ENCODE measurements around the gene ACP1.

The ACP1 gene

DNA sequence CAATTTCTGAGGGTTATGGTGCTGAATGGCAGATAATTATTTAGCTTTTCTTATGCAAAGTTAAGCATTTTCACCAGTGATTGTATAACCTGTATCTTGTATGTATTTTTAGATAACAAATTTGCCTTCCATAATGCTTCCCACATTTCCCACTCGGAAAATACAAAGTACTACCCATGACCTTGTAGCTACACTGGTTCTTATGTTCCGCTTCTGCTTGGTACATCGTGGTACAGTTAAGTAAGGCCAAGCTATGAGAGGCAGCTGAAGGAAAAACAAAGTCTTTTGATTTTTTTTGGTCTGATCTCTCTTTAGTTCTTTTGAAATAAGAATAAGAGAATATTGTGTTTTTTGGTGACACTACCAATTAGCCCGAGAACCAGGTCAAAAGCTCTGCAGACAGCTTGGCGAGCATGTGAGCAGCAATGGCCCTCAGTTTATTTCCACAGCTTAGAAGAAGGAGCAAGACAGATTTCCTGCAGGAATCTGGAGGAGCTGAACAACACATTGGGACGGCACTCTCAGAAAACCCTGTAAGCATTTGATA lies 27.7 kb upstream of the ACP1 start:
- Histone ChIP-seq H3K9me2 (replicated peaks; ENCODE audit: control insufficient read depth, low read length) (no peaks in the 10 kb centered on the region), H3K4me1 (ENCODE audit: control insufficient read depth, low read length) (no peaks in the 10 kb centered on the region), H3K27ac (ENCODE audit: low read depth, low read length) (no peak overlapping the region), H3K36me3 (ENCODE audit: control insufficient read depth, low read length) (no peaks in the 10 kb centered on the region), H3K27me3 (ENCODE audit: control insufficient read depth, low read length) (no peaks in the 10 kb centered on the region), H3K9me3 (ENCODE audit: control insufficient read depth, insufficient read depth, low read length) (no peaks in the 10 kb centered on the region), H3K4me3 (ENCODE audit: low read length) (no peak overlapping the region), H3F3A (ENCODE audit: control insufficient read depth, insufficient read depth) (no peaks in the 10 kb centered on the region), H3K79me2 (ENCODE audit: control insufficient read depth, low read length) (no peaks in the 10 kb centered on the region), H4K20me1 (ENCODE audit: control insufficient read depth, insufficient read depth, low read depth, low read length) (no peaks in the 10 kb centered on the region), H3K4me2 (ENCODE audit: low read length) (no peak overlapping the region)
- TF ChIP-seq, protein P1, sequence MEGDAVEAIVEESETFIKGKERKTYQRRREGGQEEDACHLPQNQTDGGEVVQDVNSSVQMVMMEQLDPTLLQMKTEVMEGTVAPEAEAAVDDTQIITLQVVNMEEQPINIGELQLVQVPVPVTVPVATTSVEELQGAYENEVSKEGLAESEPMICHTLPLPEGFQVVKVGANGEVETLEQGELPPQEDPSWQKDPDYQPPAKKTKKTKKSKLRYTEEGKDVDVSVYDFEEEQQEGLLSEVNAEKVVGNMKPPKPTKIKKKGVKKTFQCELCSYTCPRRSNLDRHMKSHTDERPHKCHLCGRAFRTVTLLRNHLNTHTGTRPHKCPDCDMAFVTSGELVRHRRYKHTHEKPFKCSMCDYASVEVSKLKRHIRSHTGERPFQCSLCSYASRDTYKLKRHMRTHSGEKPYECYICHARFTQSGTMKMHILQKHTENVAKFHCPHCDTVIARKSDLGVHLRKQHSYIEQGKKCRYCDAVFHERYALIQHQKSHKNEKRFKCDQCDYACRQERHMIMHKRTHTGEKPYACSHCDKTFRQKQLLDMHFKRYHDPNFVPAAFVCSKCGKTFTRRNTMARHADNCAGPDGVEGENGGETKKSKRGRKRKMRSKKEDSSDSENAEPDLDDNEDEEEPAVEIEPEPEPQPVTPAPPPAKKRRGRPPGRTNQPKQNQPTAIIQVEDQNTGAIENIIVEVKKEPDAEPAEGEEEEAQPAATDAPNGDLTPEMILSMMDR (IDR thresholded peaks at IDR 0.05; ENCODE audit: low read depth, low read length, poor library complexity, severe bottlenecking), result no peak
- no peak for TF ChIP-seq EZH2phosphoT487 (IDR thresholded peaks at IDR 0.05; ENCODE audit: borderline replicate concordance, low read length)

DNA sequence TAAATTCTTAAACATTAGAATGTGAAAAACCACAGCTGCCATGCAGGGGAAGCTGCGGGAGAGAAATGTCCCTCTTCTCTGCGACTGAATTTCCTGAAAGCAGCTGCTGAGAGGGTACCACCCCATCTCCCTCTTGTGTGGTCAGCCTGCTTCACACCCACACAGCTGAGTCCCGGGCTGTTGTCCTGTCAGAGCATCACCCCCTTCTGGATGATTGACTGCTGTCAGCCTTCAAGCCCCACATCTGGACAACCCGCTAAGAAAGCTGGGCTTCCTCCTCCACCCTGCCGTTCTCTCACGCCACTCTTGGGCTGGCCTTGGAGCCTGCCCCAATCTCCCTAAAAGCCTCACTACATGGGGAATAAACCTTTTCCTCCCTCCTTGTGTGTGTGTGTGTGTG lies 26.9 kb upstream of the ACP1 start:
- no peaks in the 10 kb centered on the region for H3F3A ChIP-seq (ENCODE audit: control insufficient read depth, insufficient read depth)
- no peaks in the 10 kb centered on the region for H3K9me3 ChIP-seq (ENCODE audit: control insufficient read depth, insufficient read depth, low read length)
- H3K36me3 ChIP-seq (ENCODE audit: control insufficient read depth, low read length), result no peaks in the 10 kb centered on the region
- TF ChIP-seq, protein P1 (IDR thresholded peaks at IDR 0.05; ENCODE audit: low read depth, low read length, poor library complexity, severe bottlenecking), result no peak
- TF ChIP-seq EZH2phosphoT487 (IDR thresholded peaks at IDR 0.05; ENCODE audit: borderline replicate concordance, low read length), result no peak
- no peaks in the 10 kb centered on the region for H3K79me2 ChIP-seq (ENCODE audit: control insufficient read depth, low read length)
- H3K27me3 ChIP-seq (ENCODE audit: control insufficient read depth, low read length), result no peaks in the 10 kb centered on the region
- H3K4me1 ChIP-seq (ENCODE audit: control insufficient read depth, low read length), result no peaks in the 10 kb centered on the region
- no peaks in the 10 kb centered on the region for H3K9me2 ChIP-seq (replicated peaks; ENCODE audit: control insufficient read depth, low read length)
- H3K4me2 ChIP-seq (ENCODE audit: low read length), result no peak overlapping the region
- H3K27ac ChIP-seq (ENCODE audit: low read depth, low read length), result no peak overlapping the region
- H3K4me3 ChIP-seq (ENCODE audit: low read length), result no peak overlapping the region
- no peaks in the 10 kb centered on the region for H4K20me1 ChIP-seq (ENCODE audit: control insufficient read depth, insufficient read depth, low read depth, low read length)

DNA sequence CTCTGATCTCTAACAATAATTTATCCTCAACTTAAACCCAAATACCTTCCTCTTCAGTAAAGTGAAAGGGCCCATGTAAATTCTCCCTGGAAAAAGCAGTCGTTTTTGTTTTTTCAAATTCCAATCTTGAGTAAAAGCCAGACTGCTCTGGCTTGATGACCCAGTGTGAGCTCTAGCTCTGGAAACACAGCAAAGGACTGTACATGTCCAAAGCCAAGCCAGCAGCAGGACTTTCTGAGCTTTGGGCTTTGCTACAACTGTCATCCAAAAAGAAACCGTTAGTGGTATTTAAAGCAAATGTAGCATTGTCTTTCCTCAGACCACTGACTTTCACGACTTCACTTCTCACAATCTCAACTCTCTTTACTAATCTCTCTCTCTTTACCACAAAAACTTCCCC lies 26.3 kb upstream of the ACP1 start:
- Histone ChIP-seq H3K4me3 (ENCODE audit: low read length) (no peak overlapping the region), H3K27me3 (ENCODE audit: control insufficient read depth, low read length) (no peaks in the 10 kb centered on the region), H4K20me1 (ENCODE audit: control insufficient read depth, insufficient read depth, low read depth, low read length) (no peaks in the 10 kb centered on the region), H3K9me2 (replicated peaks; ENCODE audit: control insufficient read depth, low read length) (no peaks in the 10 kb centered on the region), H3K27ac (ENCODE audit: low read depth, low read length) (no peak overlapping the region), H3K79me2 (ENCODE audit: control insufficient read depth, low read length) (no peaks in the 10 kb centered on the region), H3K36me3 (ENCODE audit: control insufficient read depth, low read length) (no peaks in the 10 kb centered on the region), H3K4me1 (ENCODE audit: control insufficient read depth, low read length) (no peaks in the 10 kb centered on the region), H3K4me2 (ENCODE audit: low read length) (no peak overlapping the region), H3F3A (ENCODE audit: control insufficient read depth, insufficient read depth) (no peaks in the 10 kb centered on the region), H3K9me3 (ENCODE audit: control insufficient read depth, insufficient read depth, low read length) (no peaks in the 10 kb centered on the region)
- no peak for TF ChIP-seq EZH2phosphoT487 (IDR thresholded peaks at IDR 0.05; ENCODE audit: borderline replicate concordance, low read length)
- TF ChIP-seq, protein P1 (IDR thresholded peaks at IDR 0.05; ENCODE audit: low read depth, low read length, poor library complexity, severe bottlenecking), result no peak

All from DOHH2 (cell line).